GM19035 (cell line): ENCODE results near the gene ALDH1L1.

Experiments
- ATAC-seq: cut with Tn5 transposase; IDR thresholded peaks from one replicate; pipeline ENCODE4 v1.9.1; 2021; ENCODE audit not compliant: unreplicated experiment

Gene ALDH1L1

DNA sequence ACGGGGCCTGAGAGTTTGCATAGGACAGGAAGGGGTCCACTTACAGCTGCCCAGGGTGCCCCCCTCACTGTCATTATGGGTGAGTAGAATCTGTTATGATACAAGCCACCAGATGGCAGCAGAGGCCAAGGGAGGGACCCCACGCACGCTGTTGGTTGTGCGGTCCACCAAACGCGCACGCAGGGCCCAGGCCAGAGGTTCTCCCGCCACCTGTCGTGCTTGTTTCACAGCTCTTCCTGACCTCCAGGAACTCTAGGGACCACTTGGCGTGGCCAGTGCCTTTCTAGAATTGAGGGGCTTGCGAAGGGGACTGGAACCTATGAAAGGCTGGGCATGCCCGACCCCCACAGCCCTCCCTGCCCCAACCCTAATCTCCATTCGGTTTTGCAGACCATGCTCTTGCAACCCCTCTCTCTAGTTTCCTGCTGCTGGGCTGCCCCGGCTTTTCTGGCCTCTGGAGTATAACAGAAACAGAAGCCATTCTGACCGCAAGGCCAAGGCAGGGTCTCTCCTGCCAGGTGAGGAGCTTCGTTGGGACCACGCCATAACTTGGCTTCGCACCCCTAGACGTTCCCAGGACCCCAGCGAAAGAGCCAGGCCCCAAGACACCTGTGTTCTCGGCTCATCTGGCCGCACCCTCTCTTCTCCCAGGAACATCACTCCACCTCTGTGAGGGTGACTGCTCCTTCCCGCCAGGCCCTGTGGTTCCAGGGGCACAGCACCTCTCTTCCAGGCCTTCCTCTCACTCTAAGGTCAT is 46.0 kb downstream of the ALDH1L1 start:
- ATAC-seq = no peak

DNA sequence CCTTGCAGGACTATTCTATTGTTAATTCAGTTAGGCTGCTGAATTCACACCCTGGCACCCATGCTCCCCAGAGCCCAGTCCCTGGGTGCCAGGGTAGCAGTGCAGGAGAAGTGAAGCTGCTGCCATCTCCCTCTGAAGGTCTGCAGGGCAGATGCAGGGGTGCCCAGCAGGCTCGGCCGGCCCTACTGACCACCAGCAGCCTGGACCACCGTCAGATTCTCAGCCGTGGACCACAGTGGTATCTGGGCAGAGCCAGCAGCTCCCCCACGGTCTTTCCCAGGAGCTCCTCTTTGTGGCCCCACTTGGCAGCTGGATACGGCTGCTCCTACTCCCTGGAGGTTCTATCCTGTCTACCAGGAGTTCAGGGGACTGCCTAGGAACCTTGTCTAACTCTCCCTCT is 46.8 kb downstream of the ALDH1L1 start:
- no peak for ATAC-seq

DNA sequence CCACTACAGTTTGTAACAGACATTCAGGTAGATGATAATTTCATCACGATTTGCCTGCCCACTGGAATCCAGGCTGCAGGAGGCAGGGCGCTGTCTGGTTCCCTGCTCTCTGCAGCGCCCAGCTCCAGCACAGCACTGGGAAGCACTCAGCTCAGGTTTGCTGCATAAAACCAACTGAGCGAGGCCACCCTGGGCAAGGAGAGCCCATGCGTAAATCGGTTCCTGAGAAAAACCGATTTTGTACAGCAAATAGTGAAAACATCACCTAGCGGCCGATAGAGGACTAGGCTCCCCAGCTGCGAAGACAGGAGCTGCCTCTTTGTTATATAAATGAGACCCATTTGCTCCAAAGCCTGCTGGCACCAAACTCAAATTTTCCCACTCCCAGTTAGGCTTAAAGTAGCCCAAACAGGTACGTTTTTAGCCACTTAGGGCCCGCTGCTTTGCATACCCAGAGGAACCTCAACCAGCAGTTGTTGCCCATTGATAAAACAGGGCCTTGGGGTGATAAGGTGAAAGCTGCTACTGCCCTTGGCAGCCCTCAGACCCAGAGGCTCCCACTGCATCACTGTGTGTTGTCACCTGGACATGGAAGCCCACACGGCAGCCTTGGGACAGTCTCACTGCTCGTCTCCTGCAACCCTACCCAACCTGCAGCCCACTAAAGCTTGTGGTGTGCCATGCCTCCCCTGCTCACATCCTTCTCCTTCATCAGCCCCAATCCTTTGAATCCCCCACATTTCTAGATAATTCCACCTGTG is 47.5 kb downstream of the ALDH1L1 start:
- ATAC-seq = no peak

DNA sequence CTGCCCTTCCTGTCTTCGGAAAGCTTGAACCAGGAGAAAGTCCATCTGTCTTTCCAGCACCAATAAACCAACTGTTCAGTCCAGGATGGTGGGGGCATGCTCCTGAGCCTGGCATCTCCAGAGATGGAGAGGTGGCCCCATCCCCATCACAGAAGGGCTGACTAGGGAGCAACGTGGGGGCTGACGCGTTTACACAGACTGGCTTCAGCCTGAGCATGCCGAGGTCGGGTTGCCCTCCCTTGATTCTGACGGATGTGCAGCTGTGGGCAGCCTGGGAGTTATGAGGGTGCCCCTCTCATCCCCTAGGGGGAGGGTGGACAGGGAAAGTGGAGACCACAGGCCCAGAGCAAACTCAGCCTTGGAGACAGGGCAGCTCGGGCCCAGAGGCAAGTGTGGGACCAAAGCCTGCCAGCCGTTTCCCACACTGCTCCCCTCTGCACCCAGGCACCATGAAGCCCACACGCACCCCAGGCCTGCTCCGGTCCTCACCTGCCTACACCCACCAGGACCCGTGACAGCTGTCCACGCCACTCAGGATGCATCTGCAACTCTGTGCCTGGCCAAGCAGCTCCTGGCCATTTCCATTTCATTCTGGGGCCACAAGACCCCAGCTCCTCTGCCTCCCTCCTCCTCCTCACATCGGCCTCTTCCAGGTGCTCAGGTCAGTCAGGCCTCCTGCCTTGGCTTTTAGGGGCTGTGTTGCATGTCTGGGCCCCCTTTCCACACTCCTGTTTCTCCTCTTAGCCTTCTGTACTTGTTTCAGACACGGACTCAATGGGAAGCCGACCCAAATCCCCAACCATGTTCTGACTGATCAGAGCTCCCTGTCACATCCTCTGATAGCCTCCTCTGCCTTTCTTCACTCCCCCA is 48.3 kb downstream of the ALDH1L1 start:
- no peak for ATAC-seq

DNA sequence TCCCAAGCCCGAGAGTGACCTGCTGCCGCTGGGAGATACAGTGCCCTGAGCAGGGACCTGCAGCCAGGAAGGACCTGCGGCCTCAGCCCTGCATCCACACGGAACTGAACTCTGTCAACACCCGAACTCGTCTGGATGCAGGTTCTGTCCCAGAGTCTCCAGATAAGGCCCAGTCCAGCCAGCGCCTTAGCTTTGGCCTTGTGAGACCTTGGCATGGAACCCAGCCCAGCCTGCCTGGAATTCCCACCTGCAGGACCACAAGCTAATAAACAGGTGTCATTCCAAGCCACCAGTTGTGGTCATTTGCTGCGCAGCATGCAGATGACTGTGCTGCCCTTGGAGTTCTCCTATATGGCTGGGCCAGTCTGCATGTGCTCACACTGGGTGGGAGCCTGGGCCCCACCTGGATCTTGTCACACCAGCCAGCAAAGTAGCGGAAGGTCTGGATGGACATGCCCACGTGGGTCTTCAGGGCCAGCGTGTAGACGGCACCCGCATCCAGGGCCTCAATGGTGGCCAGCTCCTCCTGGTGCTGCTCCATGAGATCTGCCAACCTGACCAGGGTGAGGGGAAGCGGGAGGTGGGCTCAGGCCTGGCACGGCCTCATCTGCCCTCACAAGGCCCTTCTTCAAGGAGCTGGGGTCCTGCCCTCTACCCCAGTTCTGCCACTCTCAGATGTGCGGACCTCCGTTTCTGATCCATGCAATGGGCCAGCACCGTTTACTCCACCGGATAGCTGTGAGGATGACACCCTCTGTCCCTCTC is 49.2 kb downstream of the ALDH1L1 start:
- no peak for ATAC-seq

DNA sequence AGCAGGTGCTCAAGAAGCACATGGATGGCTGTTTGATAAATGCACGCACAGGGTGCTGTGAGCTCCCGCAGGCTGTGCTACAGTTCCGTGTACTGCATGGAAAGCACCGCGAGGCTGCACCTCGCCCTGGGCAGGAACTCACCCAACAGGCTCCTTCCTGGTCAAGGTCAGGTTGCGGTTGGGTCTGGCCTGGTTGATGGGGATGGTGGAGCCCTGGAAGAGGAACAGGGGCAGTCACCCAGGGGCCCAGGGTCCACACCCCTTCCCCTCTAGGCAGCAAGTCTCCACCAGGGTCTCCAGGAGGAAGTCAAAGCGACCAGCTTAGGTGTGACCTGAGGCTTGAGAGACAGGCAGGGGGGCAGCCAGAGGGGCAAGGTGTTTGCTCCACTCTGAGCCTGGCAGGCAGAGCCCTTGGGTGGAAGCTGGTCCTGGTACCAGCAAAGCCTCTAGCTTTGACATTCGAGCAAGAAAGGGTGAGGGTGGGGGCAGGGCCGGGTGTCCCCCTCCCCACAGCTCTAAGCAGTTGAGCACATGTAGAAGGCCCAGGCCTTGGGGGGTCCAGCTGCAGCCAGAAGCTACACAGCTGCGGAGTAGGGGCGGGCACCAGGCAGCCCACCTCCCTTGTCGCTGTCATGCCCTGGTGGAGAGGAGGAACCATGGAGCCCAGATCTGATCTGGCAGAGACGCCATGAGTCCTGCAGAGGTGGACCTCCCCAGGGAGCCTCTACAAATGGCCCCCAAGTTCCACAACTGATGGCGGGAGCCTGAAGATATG is 50.1 kb downstream of the ALDH1L1 start:
- no peak for ATAC-seq

DNA sequence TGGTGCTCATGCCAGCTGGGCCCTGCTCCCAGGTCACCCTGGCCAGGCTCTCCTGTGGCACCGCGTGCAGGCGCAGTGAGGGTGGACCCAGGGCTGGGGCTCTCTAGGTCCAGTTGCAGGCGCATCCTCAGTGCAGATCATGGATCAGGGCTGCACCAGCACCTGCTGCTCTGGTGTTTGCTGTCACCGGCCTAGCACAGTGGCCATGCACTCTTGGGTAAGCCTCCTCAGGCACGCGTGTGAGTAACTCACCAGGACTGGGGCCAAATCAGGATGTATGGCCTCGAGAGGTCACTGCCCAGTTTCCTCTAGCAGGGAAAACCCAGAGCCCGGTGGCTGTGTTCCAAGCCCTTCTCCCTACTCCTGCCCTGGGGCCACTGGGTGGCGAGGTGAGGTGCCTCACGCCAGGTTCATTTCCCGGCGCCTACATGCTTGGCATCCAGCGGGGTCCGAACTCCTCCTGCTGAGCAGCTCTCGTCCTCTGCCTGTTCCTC is 50.9 kb downstream of the ALDH1L1 start:
- ATAC-seq = no peak

DNA sequence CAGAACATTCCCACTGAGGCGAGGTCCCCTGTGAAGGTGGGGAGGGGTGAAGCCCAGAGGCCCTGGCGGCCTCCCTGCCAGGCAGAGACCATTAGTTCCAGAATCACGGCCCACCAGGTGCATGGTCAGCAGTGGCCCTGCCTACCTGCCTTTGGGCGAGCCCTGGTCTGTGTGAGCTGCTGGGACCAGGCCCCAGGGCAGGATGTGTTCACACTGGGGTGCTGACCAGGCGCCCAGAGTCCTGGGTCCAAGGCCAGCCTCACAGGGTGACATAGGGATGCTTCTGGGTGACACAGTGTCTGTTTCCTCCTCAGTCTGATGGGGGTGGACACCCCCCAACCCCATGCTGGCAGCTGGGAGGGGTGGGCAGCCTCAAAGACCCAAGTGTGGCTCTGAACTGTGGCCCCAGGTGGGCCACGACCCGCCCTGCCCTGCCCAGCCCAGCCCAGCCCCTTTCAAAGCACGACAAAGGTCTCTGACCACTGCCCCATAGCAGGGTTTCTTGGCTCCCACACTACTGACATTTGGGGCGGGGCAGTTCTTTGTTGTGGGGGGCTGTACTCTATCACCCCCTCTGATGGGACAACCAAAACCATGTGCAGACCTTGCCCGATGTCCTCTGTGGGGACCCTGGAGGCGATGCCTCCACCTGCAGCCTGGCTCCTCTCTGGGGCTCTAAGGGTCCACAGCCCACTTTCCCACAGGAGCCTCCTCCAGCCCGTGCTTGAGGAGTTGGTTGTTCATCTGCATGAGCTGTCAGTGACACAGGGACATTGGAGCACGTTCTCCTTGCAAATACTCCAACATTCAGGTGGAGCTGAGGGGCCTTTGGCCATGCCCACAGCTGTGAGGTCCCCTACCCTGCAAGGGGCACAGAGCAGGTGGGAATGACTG is 51.6 kb downstream of the ALDH1L1 start:
- no peak for ATAC-seq

DNA sequence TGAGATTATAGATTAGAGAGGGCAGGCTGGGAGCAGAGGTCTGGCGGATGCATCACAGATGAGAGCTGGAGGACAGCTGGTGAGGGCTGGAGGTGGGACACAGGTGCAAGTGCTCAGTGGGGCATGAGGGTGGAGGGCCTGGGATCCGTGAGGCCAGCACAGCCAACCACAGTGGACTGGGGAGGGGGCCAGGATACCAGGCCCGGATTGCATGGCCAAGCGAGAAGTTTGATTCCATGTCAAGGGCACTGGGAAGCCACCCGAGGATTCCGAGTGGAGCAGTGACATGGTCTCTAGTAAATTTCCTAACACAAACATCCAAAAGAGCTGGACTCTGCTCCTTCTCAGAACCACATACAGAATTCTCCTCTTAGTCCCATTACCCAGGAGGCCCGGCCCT is 52.5 kb downstream of the ALDH1L1 start:
- ATAC-seq = no peak

DNA sequence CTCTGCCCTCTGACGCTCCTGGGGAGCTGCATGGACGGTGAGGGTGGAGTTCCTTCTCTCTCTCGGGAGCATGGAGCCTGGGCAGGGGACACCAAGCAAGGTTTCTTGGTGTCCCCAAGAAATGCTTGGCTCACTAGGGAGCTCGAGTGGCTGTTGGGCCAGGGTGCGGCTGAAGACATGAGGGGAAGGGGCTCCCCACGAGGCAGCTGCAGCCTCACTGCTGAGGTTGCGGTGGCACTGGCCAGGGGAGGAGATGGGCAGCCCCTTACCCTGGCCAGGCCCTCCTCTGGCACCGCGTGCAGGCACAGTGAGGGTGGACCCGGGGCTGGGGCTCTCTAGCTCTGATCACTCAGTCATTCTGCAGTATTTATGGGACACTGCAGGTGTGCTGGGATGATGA is 52.9 kb downstream of the ALDH1L1 start:
- ATAC-seq = no peak

DNA sequence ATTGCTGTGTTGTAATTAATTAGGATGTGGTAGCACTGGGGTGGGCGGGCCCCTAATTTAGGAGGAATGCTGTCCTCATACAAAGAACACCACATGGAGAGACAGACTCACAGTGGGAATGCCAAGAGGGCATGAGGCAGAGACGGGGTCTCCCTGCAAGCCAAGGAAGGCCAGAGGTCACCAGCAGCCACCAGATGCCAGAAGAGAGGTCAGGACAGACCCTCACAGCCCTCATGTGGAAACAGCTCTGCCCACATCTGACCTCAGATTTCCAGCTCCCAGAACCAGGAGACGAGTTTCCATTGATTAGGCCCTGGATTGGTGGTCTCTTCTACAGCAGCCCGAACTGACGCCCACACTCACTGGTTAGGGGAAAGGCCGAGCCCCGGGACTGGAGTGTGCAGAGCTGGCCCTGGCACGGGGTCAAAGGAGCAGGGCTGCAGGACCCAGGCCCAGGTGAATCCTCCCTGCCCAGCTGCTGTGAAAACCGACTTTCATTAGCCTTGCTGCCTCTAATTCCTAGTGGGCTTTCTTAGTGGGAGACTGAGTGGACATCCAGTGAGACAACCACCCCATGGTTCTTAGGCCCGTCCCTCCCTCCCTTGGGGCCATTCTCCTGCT is 53.5 kb downstream of the ALDH1L1 start:
- ATAC-seq = no peak

DNA sequence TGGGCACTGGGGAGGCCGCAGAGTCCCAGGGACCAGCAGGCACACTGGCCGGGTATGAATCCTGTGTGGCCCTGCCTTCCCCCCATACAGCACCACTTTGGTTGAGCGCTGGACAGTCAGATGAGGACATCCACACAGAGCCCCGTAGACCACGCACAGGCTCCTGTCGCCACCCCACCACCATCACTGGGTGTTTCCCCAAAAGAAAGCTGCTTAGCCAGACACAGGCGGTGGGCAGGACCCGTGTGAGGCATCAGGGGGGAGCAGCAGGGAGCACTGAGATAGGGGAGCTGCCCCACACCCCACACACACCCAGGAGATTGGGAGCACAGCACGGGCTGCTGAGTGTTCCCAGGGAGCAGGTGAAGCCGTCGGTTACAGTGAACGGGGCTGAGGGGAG is 54.1 kb downstream of the ALDH1L1 start:
- no peak for ATAC-seq

DNA sequence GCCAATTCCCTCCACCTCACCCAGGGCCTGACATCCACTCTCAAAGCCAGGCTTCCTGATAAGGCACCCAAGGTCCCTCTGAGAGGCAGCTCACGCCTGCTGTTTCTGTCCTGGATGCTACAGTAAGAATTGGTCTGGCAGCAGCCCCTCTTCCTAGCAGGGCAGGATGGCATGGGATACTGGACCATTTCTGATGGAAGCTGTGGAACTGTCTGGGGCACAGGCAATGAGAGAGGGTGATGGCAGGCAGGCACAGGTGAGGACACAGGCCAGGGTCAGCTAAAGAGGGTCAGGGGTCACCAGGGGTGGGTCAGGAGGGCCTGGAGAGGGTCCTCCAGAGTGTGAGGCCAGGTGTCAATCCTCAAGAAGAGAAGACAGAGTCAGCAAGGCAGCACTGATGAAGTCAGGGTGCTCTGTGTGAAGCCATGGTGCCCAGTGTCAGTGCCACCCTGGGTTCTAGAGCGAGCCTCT is 54.6 kb downstream of the ALDH1L1 start:
- no peak for ATAC-seq

DNA sequence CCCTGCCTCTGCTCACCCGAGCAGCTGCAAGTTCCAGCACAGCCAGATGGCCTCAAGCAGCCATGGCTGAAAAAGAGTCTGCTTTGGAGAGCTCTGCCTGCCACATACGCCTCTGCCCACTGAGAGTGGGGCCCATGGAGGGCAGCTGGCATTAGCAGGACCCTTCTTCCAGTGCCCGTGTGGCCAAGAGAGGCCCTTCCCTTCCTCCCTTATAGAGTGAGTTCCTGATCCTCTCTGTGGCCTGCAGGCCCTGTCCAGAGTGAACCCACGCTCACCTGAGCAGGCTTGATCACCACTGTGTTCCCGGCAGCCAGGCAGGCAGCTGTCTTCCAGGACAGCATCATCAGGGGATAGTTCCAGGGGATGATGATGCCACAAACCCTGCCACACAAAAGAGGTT is 55.0 kb downstream of the ALDH1L1 start:
- ATAC-seq = no peak

DNA sequence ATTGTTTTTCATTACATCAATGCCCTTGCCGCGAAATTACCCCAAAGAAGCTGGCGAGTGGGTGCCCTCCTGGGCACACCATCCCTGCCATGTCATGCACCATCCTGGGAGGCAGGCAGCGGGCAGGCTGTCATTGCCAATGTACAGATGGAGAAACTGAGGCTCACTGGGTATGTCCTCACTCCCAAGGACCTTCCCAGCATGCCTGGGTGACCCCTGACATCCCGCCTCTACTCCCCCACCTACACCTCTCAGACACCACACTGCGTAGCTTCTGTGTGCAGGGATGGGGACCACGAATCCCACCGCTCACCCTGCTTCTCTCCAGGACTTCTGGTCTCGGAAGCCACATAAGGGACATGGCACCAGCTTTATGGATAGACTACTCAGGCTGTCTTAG is 55.5 kb downstream of the ALDH1L1 start:
- no peak for ATAC-seq

DNA sequence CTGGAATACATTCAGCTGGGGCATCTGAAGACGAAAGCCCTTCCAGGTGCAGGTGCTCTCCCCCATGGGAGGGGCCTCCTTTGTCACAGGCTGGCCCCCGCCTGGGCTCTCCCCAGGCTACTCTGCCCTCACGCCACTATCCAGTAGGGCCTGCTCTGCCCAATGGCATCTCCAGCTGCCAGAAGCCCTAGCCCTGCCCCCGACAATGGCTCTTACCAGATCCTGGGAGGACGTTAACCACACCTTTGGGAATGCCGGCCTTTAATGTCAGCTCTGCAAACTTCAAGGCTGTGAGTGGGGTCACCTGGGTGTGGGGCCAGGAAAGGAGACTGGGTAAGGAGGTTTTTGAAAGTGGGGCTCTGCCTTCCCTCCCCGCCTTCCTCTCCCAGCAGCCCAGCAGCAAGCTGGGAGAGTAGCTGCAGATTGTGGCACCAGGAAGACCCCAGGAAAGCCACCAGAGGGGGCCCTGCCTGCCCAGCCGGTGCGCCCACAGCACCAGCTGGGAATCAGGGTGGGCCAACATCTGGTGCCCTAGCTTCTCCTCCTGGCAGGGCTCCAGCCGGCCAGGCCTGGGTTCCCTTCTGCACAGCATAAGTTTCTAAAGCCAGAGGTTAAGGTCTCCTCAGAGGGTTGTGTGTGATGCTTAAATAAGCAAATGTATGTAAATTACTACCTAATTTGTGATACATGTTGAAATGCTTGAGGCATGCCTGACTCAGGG is 56.1 kb downstream of the ALDH1L1 start:
- no peak for ATAC-seq

DNA sequence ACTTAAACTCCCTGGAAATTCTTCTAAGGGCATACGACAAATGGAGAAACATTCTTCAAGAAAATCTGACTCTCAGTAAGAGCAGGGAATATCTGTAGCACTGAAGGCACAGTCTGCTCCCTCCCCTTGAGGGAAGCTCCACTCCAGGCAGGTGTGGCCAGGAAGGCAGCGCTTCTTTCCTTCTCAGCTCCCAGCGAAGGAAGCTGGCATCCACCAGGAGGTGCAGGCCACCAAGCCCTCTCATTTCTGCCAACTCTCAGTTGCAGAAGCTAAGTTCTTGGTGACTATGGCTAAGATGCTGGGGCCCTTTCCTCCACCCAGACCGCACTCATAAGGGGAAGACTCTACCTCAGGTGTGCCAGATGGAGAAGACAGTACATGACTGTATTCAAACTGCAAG is 58.8 kb downstream of the ALDH1L1 start:
- no peak for ATAC-seq

DNA sequence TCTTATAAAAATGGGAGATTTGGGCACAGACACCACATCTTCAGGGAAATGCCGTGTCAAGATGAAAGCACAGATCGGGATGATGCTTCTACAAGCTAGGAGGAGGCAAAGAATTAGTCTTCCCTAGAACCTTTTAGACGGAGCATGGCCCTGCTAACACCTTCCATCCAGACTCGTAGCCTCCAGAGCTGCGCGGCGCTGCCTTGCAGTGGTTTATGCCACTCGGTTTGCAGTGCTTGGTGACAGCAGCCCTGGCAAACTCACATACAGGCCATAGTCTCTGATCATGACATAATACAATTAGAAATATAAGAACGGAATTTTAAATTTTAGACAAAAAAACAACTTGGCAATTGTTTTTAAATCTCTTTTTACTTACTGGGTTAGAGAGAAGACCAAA is 59.3 kb downstream of the ALDH1L1 start:
- no peak for ATAC-seq
